Endothelial cell of umbilical vein (primary cell): ENCODE measurements around the gene DHRS7B. TPM values are rescaled to one million over a fixed set of nuclear protein-coding genes. Genes with fewer than 3 reads are reported as not detected.
A peak's percentile ranks its signal among the peaks of the same experiment; 100 is the strongest.

Source experiments
- BruUV-seq: library from RNA; stranded (reverse); fragments of 400-500 nt; replicated peaks from 2 replicates; lab custom pipeline; 2021; lab: Mats Ljungman, UMichigan
- CTCF ChIA-PET: fragments of 300-600, 350-600 bp; sonication (Branson Sonifier 250); formaldehyde crosslinking; loops from one replicate; lab custom pipeline; 2021; ENCODE audit warnings: antibody characterized with exemption, inconsistent platforms; lab: Charles Lee
- POLR2A ChIA-PET: fragments of 300-600, 350-600 bp; sonication (Branson Sonifier 250); formaldehyde crosslinking; loops from one replicate; lab custom pipeline; 2021; ENCODE audit warnings: antibody characterized with exemption, inconsistent platforms; lab: Charles Lee
- DNase-seq: peaks from one replicate; pipeline ENCODE4 v3.0.0-alpha.2; 2011; ENCODE audit warnings: low read depth, low spot score
- FAIRE-seq: peaks from 2 replicates; lab custom pipeline; 2011; peaks lifted over from hg19 to GRCh38; lab: Jason Lieb, UNC
- H2AFZ ChIP-seq: 2 replicates; pipeline ENCODE4 v1.6.0; 2012; ENCODE audit warnings: low read depth, low read length, control low read depth, inconsistent platforms
- H3K27ac ChIP-seq: 2 replicates; pipeline ENCODE4 v1.5.1; 2011; ENCODE audit warnings: low read depth, mild to moderate bottlenecking, control low read depth, low read length, moderate library complexity; ENCODE audit not compliant: insufficient read depth
- H3K27me3 ChIP-seq, 2 experiments: 2 replicates each; pipeline versions ENCODE4 v1.6.0 to v1.6.1; 2011; ENCODE audit warnings: low read length in 2 of 2, mixed read lengths in 1 of 2; ENCODE audit not compliant: control insufficient read depth in 2 of 2, insufficient read depth in 2 of 2
- H3K36me3 ChIP-seq, 2 experiments: 2 replicates in 1 of 2; 3 replicates in 1 of 2; pipeline ENCODE4 v1.5.1; 2011; ENCODE audit warnings: low read length in 2 of 2, mild to moderate bottlenecking in 1 of 2, moderate library complexity in 1 of 2; ENCODE audit not compliant: control insufficient read depth in 2 of 2, insufficient read depth in 2 of 2; ENCODE audit errors: extremely low read depth in 1 of 2
- H3K4me1 ChIP-seq: 3 replicates; pipeline ENCODE4 v1.5.1; 2011; ENCODE audit warnings: mild to moderate bottlenecking, low read length; ENCODE audit not compliant: control insufficient read depth, insufficient read depth; ENCODE audit errors: extremely low read depth
- H3K4me2 ChIP-seq: 2 replicates; pipeline ENCODE4 v1.6.1; 2011; ENCODE audit warnings: low read length, control low read depth, mixed read lengths; ENCODE audit not compliant: insufficient read depth
- H3K4me3 ChIP-seq, 3 experiments: fragments of 200-600 bp in 1 of 3; sonication (generic), shearing (Covaris generic) in 1 of 3; replicated peaks in 1 of 3; 2 replicates each; pipeline ENCODE4 v1.5.1; 2011 to 2016; ENCODE audit warnings: control low read depth in 3 of 3, low read length in 3 of 3, mild to moderate bottlenecking in 2 of 3, inconsistent platforms in 1 of 3, low read depth in 1 of 3, moderate library complexity in 1 of 3; ENCODE audit not compliant: insufficient read depth in 1 of 3
- H3K79me2 ChIP-seq: 2 replicates; pipeline ENCODE4 v1.6.0; 2012; ENCODE audit warnings: low read length, inconsistent platforms; ENCODE audit not compliant: control insufficient read depth, insufficient read depth
- H3K9ac ChIP-seq: replicated peaks from 2 replicates; pipeline ENCODE3; 2011; ENCODE audit warnings: low read length, control low read depth; ENCODE audit not compliant: insufficient read depth; ENCODE audit errors: extremely low read depth
- H3K9me1 ChIP-seq: replicated peaks from 3 replicates; pipeline ENCODE4 v1.6.0; 2011; ENCODE audit warnings: mild to moderate bottlenecking, low read length; ENCODE audit not compliant: control insufficient read depth, insufficient read depth; ENCODE audit errors: extremely low read depth
- H3K9me3 ChIP-seq: replicated peaks from 2 replicates; pipeline ENCODE4 v1.5.1; 2012; ENCODE audit warnings: low read length, inconsistent platforms; ENCODE audit not compliant: control insufficient read depth, insufficient read depth
- H4K20me1 ChIP-seq: replicated peaks from 2 replicates; pipeline ENCODE3; 2011; ENCODE audit warnings: mild to moderate bottlenecking, low read length; ENCODE audit not compliant: control insufficient read depth, insufficient read depth; ENCODE audit errors: extremely low read depth
- EZH2 ChIP-seq: IDR thresholded peaks from 2 replicates; pipeline ENCODE4 v1.6.1; 2012; ENCODE audit warnings: borderline replicate concordance, low read depth, mild to moderate bottlenecking, moderate library complexity, low read length, inconsistent platforms; ENCODE audit not compliant: severe bottlenecking
- FOS ChIP-seq: IDR thresholded peaks from 2 replicates; pipeline ENCODE4 v1.6.1; 2011; ENCODE audit warnings: mild to moderate bottlenecking, low read length, moderate library complexity, borderline replicate concordance; ENCODE audit not compliant: insufficient read depth
- GATA2 ChIP-seq: IDR thresholded peaks from 2 replicates; pipeline ENCODE4 v1.7.0; 2011; ENCODE audit warnings: low read depth, mild to moderate bottlenecking, moderate library complexity, mixed read lengths, low read length; ENCODE audit not compliant: insufficient read length, insufficient read depth
- JUN ChIP-seq: IDR thresholded peaks from 2 replicates; pipeline ENCODE4 v1.6.1; 2011; ENCODE audit warnings: borderline replicate concordance, low read depth; ENCODE audit not compliant: insufficient read length, insufficient read depth
- MYC ChIP-seq: IDR thresholded peaks from one replicate; pipeline ENCODE4 v1.6.1; 2011; ENCODE audit warnings: mild to moderate bottlenecking, low read depth, low read length
- POLR2A ChIP-seq: IDR thresholded peaks from 2 replicates; pipeline ENCODE4 v1.6.1; 2012; ENCODE audit warnings: low read depth, mild to moderate bottlenecking, control low read depth, low read length
- POLR2AphosphoS5 ChIP-seq: IDR thresholded peaks from 2 replicates; pipeline ENCODE4 v1.6.1; 2012; ENCODE audit warnings: low read depth, mild to moderate bottlenecking, control low read depth, low read length, moderate library complexity; ENCODE audit not compliant: insufficient read depth
- dilution Hi-C: fragments of 300-500 bp; cut with MboI; formaldehyde crosslinking; loops from one replicate; pipeline ENCODE4 v1.15.0; 2019; ENCODE audit warnings: low sequenced_read_pairs; ENCODE audit not compliant: extremely low pct_ligation_motif_present
- intact Hi-C: fragments of 100-400 bp; cut with micrococcal nuclease; formaldehyde crosslinking; loops from one replicate; pipeline ENCODE4 v1.10.0; 2022
- polyA plus RNA-seq, 4 experiments: library from polyadenylated mRNA; depleted of rRNA in 3 of 4; stranded (reverse) in 3 of 4; unstranded in 1 of 4; fragments of >200 nt; gene quantifications; 2 replicates each; pipeline versions ENCODE4 v1.2.1 to v1.2.3, GENCODE V29; 2011 to 2012; ENCODE audit warnings: missing spikeins in 1 of 4
- total RNA-seq: library from RNA; stranded (reverse); gene quantifications from 2 replicates; pipeline ENCODE4 v1.2.3, GENCODE V29; 2021
- TF ChIP-seq, protein P1 (sequence below): IDR thresholded peaks from 2 replicates; pipeline ENCODE4 v1.6.1; 2011; ENCODE audit not compliant: insufficient read depth, insufficient read length
- TF ChIP-seq, protein P2 (sequence below), 2 donors: IDR thresholded peaks; 1 replicate in 1 of 2; 2 replicates in 1 of 2; pipeline ENCODE4 v1.5.1; 2011; ENCODE audit warnings: low read length in 2 of 2, mild to moderate bottlenecking in 2 of 2, moderate library complexity in 2 of 2, control low read depth in 1 of 2, inconsistent platforms in 1 of 2, low read depth in 1 of 2; ENCODE audit not compliant: insufficient read depth in 1 of 2; ENCODE audit errors: extremely low read depth in 1 of 2

Gene DHRS7B
- total and polyA plus RNA-seq, 2 donors (not counting 3 experiments of a cell fraction or from before 2014, with no cell fraction given): 14.0 to 28.1 TPM

DNA sequence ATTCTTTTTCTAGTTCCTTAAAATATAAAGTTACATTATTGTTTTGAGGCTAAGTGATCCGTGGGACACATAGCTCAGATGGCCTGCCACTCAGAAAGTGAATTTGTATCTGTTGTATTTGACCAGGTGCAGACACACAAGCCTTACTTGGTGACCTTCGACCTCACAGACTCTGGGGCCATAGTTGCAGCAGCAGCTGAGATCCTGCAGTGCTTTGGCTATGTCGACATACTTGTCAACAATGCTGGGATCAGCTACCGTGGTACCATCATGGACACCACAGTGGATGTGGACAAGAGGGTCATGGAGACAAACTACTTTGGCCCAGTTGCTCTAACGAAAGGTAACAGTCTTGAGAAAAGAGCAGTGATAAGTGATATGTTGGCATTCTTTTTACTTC, 56.7 kb downstream of the DHRS7B start:
- intact Hi-C loops (no loop called here), dilution Hi-C loops (no loop called here)
- FAIRE-seq: no peak
- BruUV-seq: no TSS peak
- Histone ChIP-seq H3K27me3 (no peaks in the 10 kb centered on the region), H3K36me3 (no peaks in the 10 kb centered on the region), H3K4me1 (peaks cover 16% of the 10 kb centered on the region), H3K9me1 (no peaks in the 10 kb centered on the region), H4K20me1 (no peaks in the 10 kb centered on the region), H3K4me2 (no peak overlapping the region), H2AFZ (no peak overlapping the region), H3K4me3 (no peak overlapping the region), H3K79me2 (no peaks in the 10 kb centered on the region), H3K9ac (no peak overlapping the region), H3K27ac (no peak overlapping the region), H3K9me3 (no peaks in the 10 kb centered on the region)
- DNase-seq: peak; percentile 36
- CTCF ChIA-PET: interaction anchor here (0.9 to 1.0 kb wide), 2 partner anchors 9 to 54 kb away, joined by 3 read pairs; no protein-coding TSS in a partner anchor
- POLR2A ChIA-PET: no interaction called here
- TF ChIP-seq JUN: no peak
- TF ChIP-seq POLR2A: no peak
- TF ChIP-seq, protein P1, sequence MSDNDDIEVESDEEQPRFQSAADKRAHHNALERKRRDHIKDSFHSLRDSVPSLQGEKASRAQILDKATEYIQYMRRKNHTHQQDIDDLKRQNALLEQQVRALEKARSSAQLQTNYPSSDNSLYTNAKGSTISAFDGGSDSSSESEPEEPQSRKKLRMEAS: no peak
- TF ChIP-seq GATA2: no peak
- TF ChIP-seq, protein P2, sequence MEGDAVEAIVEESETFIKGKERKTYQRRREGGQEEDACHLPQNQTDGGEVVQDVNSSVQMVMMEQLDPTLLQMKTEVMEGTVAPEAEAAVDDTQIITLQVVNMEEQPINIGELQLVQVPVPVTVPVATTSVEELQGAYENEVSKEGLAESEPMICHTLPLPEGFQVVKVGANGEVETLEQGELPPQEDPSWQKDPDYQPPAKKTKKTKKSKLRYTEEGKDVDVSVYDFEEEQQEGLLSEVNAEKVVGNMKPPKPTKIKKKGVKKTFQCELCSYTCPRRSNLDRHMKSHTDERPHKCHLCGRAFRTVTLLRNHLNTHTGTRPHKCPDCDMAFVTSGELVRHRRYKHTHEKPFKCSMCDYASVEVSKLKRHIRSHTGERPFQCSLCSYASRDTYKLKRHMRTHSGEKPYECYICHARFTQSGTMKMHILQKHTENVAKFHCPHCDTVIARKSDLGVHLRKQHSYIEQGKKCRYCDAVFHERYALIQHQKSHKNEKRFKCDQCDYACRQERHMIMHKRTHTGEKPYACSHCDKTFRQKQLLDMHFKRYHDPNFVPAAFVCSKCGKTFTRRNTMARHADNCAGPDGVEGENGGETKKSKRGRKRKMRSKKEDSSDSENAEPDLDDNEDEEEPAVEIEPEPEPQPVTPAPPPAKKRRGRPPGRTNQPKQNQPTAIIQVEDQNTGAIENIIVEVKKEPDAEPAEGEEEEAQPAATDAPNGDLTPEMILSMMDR (IDR thresholded peaks at IDR 0.05; ENCODE audit: extremely low read depth in 1 of 2, insufficient read depth in 1 of 2, low read depth in 1 of 2, low read length in 2 of 2): no peak
- TF ChIP-seq EZH2: no peak
- no peak for TF ChIP-seq MYC
- no peak for TF ChIP-seq FOS
- TF ChIP-seq POLR2AphosphoS5: no peak
